Kidney (tissue), 14 donors: ENCODE measurements around the gene C1orf141. TPM values are rescaled to one million over a fixed set of nuclear protein-coding genes. Genes with fewer than 3 reads are reported as not detected.

Experiments
- DNase-seq, 5 donors: peaks; one replicate each; pipeline ENCODE4 v3.0.0-alpha.2; 2013 to 2020
- FAIRE-seq: peaks from 2 replicates; lab custom pipeline; 2012; peaks lifted over from hg19 to GRCh38; lab: Jason Lieb, UNC
- H3K27ac ChIP-seq, 2 donors: one replicate each; pipeline ENCODE4 v1.7.0; 2013; ENCODE audit warnings: low read depth in 2 of 2, low read length in 2 of 2, inconsistent platforms in 1 of 2
- H3K27me3 ChIP-seq: one replicate; pipeline ENCODE4 v1.7.1; 2013; ENCODE audit warnings: low read length, inconsistent platforms; ENCODE audit not compliant: control insufficient read depth, insufficient read depth
- H3K36me3 ChIP-seq, 3 donors: one replicate each; pipeline versions ENCODE4 v1.7.0 to v1.7.1; 2013; ENCODE audit warnings: low read length in 3 of 3, control low read depth in 1 of 3, inconsistent platforms in 1 of 3; ENCODE audit not compliant: insufficient read depth in 3 of 3, control insufficient read depth in 2 of 3
- H3K4me1 ChIP-seq, 3 donors: one replicate each; pipeline versions ENCODE4 v1.7.0 to v1.7.1; 2013; ENCODE audit warnings: low read length in 3 of 3, inconsistent platforms in 1 of 3, low read depth in 1 of 3; ENCODE audit not compliant: control insufficient read depth in 2 of 3, insufficient read depth in 2 of 3
- H3K4me3 ChIP-seq, 3 donors: one replicate each; pipeline versions ENCODE4 v1.7.0 to v1.8.1; 2013; ENCODE audit warnings: low read length in 3 of 3, control low read depth in 1 of 3, inconsistent platforms in 1 of 3
- H3K9ac ChIP-seq, 3 donors: one replicate each; pipeline versions ENCODE4 v1.7.0 to v1.7.1; 2013; ENCODE audit warnings: low read length in 3 of 3, control low read depth in 1 of 3, inconsistent platforms in 1 of 3
- H3K9me3 ChIP-seq, 3 donors: one replicate each; pipeline versions ENCODE4 v1.7.0 to v1.7.1; 2013; ENCODE audit warnings: low read length in 3 of 3, control low read depth in 1 of 3, inconsistent platforms in 1 of 3; ENCODE audit not compliant: control insufficient read depth in 2 of 3, insufficient read depth in 1 of 3
- CTCF ChIP-seq: IDR thresholded peaks from 3 replicates; pipeline ENCODE4 v1.5.1; 2012; ENCODE audit warnings: mild to moderate bottlenecking, moderate library complexity, borderline replicate concordance; ENCODE audit not compliant: insufficient read depth; ENCODE audit errors: extremely low read depth
- intact Hi-C: fragments of 100-400 bp; cut with DNase I; formaldehyde crosslinking; loops from one replicate; pipeline ENCODE4 v1.11.1; 2022
- polyA plus RNA-seq: library from polyadenylated mRNA; stranded (reverse); fragments of 350-450 nt; fragmentation: Illumina TruSeq; extraction: RNeasy Lipid Tissue Mini Kit (QIAGEN cat#74804); gene quantifications from one replicate; pipeline ENCODE4 v1.2.3, GENCODE V29; 2014; ENCODE audit warnings: low read depth, low replicate concordance; ENCODE audit not compliant: insufficient read depth
- total RNA-seq: library from RNA; stranded (reverse); fragmentation: NEBNext Ultra II Directional; extraction: Animal tissue kit (Norgen Biotek cat#: 25700); gene quantifications from one replicate; pipeline ENCODE4 v1.2.1, GENCODE V29; 2021
- donor health status: control.
- donor health status: control.
- donor health status: control.
- donor health status: control.
- donor health status: control.
- donor health status: DM: yes; HTN: yes; CAD: no.
- donor health status: Normal renal cell carcinoma (clear cell type).

The C1orf141 gene
- total and polyA plus RNA-seq, 2 donors from 2014 or later: not detected

DNA sequence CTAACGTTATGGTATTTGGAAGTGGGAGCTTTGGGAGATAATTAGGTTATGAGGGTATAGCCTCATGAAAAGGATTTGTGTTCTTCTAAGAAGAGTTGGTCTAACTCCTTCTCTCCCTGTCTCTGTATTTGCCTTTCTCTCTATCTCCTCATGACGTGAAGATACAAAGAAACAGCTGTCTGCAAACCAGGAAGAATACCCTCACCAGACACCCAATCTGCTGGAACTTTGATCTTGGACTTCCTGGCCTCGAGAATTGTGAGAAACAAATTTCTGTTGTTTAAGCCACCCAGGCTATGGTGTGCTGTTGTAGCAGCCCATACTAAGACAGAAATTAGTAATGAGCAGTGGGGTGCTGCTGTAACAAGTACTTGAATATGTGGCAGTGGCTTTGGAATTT is 16.1 kb downstream of the C1orf141 start:
- DNase-seq (no peak), FAIRE-seq (no peak)
- Histone ChIP-seq H3K27me3 (no peaks in the 10 kb centered on the region), H3K9ac (no peak overlapping the region), H3K4me1 (no peaks in the 10 kb centered on the region), H3K4me3 (no peak overlapping the region), H3K9me3 (peaks cover 0 to 2% (median 0%) of the 10 kb centered on the region in 3 donors), H3K27ac (no peak overlapping the region), H3K36me3 (no peaks in the 10 kb centered on the region)
- no peak for TF ChIP-seq CTCF
- intact Hi-C loops: no loop called here

DNA sequence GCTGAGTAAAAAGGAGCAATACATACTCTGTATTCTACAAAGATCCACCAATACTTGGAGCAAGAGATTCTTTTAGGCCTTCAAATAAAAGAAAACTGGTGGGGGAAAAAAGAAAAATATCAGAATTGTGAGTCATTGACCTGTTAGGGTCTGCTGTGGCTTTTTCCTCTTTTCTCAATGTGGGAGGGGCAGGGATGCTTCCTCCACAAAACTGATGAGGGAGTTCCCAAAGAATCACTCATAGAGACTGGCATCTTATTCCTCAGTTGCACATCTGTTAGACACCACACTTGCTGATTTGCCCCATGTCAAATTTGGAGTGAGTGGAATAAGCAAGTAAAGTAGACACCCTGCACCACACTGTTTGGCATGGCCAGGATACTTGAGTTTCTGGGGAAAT is 16.6 kb downstream of the C1orf141 start:
- no peak overlapping the region for H3K4me3 ChIP-seq
- H3K4me1 ChIP-seq: no peaks in the 10 kb centered on the region
- no peak overlapping the region for H3K27ac ChIP-seq
- no peaks in the 10 kb centered on the region for H3K27me3 ChIP-seq
- intact Hi-C loops: no loop called here
- FAIRE-seq (no peak), DNase-seq (no peak)
- H3K9ac ChIP-seq: no peak overlapping the region
- TF ChIP-seq CTCF: no peak
- H3K9me3 ChIP-seq: peaks cover 0 to 2% (median 0%) of the 10 kb centered on the region in 3 donors
- no peaks in the 10 kb centered on the region for H3K36me3 ChIP-seq

DNA sequence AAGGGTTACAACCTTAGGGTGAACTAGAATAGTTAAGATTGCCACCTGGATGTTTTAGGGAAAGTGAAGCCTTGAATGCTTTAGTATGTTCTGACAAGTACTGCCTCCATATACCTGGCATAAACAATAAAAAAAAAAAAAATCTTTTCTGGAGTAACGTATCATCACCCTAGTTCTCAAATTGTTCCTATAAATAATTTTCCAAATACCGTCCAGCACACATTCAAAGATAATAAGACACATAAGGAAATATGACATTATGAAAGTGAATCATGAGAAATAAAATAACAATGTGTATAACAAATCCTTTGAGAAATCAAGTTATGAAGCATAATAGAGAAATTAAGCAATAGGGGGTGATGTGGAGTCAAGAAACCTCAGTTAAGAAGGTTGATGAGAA is 20.6 kb downstream of the C1orf141 start:
- intact Hi-C loops: no loop called here
- Histone ChIP-seq H3K9me3 (peaks cover 0 to 2% (median 0%) of the 10 kb centered on the region in 3 donors), H3K4me3 (no peak overlapping the region), H3K9ac (no peak overlapping the region), H3K36me3 (no peaks in the 10 kb centered on the region), H3K27me3 (no peaks in the 10 kb centered on the region), H3K4me1 (peaks cover 0 to 4% (median 0%) of the 10 kb centered on the region in 3 donors), H3K27ac (no peak overlapping the region)
- no peak for DNase-seq
- FAIRE-seq: no peak
- no peak for TF ChIP-seq CTCF

- H3K27me3 ChIP-seq: no peaks in the 10 kb centered on the region
- intact Hi-C loops: no loop called here
- H3K9me3 ChIP-seq: peaks cover 0 to 2% (median 0%) of the 10 kb centered on the region in 3 donors
- no peak overlapping the region for H3K4me3 ChIP-seq
- H3K4me1 ChIP-seq: peaks cover 0 to 4% (median 0%) of the 10 kb centered on the region in 3 donors
- H3K36me3 ChIP-seq: no peaks in the 10 kb centered on the region
- no peak for FAIRE-seq
- no peak overlapping the region for H3K9ac ChIP-seq
- H3K27ac ChIP-seq: no peak overlapping the region
- TF ChIP-seq CTCF: no peak
- DNase-seq: no peak
These were observed 24.4 kb downstream of the C1orf141 start for GRCh38 chr1:67110352-67110751.
